ENCODE data around the gene NUB1.
A peak's percentile ranks its signal among the peaks of the same experiment; 100 is the strongest.

NUB1 gene

GRCh38 chr7:151312356-151312755 is 29.3 kb upstream of the NUB1 start:
- intact Hi-C loops (cut with DNase I), result no loop called here
- DNase-seq, result peak in 1 of 42 donors; percentile 1

DNA sequence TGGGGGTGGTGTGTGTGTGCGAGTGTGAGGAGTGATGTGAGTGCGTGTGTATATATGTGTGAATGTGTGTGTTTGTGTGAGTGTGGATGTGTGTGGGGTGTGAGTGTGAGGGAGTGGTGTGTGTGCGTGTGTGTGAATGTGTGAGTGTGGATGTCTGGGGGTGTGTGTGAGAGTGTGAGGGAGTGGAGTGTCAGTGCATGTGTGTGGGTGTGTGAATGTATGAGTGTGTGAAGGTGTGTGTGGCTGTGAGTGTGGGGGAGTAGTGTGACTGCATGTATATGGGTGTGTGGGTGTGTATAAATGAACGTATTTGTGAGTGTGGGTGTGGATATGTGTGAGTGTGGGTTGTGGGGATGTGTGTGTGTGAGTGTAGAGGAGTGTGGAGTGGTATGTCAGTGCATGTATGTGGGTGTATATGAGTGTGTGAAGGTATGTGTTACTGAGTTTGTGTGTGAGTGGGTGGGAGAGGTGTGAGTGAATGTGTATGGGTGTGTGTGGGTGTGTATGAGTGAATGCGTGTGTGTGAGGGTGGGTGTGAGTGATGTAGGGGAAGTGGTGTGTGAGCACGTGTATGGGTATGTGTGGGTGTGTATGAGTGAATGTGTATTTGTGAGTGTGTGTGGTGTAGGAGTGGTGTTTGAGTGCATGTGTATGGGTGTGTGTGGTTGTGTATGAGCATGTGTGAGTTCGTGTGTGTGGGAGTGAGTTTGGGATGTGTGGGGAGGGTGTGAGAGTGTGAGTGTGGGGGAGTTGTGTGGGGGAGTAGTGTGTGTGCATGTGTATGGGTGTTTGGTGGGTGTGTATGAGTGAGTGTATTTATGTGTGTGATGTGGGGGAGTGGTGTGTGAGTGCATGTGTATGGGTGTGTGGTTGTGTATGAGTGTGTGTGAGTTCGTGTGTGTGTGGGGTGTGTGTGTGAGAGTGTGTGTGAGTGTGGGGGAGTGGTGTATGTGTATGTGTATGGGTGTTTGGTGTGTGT is 28.5 kb upstream of the NUB1 start:
- DNase-seq, result peak in 1 of 42 donors; percentile 1
- intact Hi-C loops (cut with DNase I), result no loop called here

DNA sequence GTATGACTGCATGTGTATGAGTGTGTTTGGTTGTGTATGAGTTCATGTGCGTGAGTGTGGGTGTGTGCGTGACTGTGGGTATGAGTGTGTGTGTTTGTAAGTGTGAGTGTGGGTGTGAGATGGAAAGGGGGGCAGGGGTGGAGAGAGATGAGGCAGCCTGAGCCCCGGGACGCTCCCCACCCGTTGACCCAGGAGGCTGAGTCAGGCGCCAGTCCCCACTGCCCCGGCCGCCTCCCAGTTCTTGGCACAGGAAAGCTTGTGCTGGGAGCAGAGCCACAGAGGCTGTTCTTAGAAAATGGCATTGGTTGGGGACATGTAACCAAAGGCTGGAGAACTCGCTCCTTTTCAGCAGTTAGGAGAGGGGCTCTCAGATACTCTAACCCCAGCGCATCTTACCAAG is 27.8 kb upstream of the NUB1 start:
- DNase-seq, result peak in 35 of 42 donors; percentile 15 to 80 (median 45)
- intact Hi-C loops (cut with DNase I), result no loop called here

DNA sequence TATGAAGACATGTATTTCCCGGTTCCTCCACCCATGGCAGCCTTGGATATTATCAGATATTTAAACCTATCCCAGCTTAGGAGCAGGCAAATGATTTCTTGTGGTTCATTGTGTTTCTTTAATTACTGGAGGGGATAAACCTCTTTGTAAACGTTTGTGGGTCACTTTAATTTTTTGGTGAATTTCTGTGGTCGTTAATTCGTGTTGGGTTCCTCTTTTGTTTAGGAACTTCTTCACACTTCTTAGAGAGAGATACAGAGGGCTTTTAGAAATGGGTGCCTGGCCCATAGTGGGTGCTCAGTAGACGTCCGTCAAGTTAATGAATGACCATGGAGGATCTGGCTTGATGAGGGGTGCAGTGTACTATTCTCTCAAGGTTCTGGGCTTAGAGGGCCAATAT is 27.2 kb upstream of the NUB1 start:
- DNase-seq, result peak in 1 of 42 donors; percentile 6
- intact Hi-C loops (cut with DNase I), result no loop called here

GRCh38 chr7:151315038-151315655 is 26.5 kb upstream of the NUB1 start:
- intact Hi-C loops (cut with DNase I), result loop anchor here (5.0 kb wide), 1 partner anchor 37 kb away; no protein-coding TSS in a partner anchor
- DNase-seq, result peak; percentile 51 to 93 (median 78)

DNA sequence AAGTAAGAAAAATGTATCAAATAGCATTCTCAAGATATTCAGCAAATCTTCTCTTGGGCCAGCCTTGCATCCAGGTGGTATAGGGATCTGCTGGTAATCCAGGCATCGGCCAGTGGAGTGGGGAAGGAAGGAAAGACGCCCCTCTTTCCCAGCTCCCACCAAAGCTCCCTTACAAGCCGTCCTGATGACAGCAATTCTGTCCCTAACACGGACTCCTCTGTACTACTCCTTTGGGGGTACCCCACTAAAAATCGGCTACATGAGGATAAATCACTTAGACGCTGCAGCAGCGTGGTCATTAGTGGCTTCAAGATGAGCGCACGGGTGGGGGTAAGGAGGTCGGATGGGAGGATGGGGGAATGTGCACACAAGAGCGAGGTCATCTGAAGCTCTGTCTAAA is 24.7 kb upstream of the NUB1 start:
- intact Hi-C loops (cut with DNase I), result loop anchor here (5.0 kb wide), 1 partner anchor 35 kb away; no protein-coding TSS in a partner anchor

GRCh38 chr7:151317936-151318335 is 23.7 kb upstream of the NUB1 start:
- intact Hi-C loops (cut with DNase I), result loop anchor here (5.0 kb wide), 1 partner anchor 34 kb away; no protein-coding TSS in a partner anchor
- DNase-seq, result peak in 1 of 42 donors; percentile 2

More for the DNA sequence above, 24.7 kb upstream of the NUB1 start:
- DNase-seq, result peak in 1 of 42 donors; percentile 11

DNA sequence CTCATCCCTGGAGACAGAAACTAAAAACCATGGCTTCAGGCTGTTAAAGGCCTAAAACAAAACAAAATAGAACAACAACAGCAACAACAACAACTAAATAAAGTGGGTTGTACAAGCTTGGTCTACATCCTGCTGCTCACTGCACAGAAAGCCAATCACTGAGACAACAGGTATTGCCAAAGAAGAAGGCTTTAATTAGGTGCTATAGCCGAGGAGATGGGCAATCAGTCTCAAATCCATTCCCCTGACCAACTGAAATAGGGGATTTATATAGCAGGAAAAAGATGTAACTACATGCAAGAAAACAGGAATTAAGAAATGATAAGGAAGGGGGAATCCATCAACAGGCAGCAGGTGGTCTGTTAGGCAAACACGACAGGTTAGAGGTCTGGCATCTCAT is 22.4 kb upstream of the NUB1 start:
- intact Hi-C loops (cut with DNase I), result loop anchor here (5.0 kb wide), 1 partner anchor 33 kb away; no protein-coding TSS in a partner anchor
- DNase-seq, result no peak

DNA sequence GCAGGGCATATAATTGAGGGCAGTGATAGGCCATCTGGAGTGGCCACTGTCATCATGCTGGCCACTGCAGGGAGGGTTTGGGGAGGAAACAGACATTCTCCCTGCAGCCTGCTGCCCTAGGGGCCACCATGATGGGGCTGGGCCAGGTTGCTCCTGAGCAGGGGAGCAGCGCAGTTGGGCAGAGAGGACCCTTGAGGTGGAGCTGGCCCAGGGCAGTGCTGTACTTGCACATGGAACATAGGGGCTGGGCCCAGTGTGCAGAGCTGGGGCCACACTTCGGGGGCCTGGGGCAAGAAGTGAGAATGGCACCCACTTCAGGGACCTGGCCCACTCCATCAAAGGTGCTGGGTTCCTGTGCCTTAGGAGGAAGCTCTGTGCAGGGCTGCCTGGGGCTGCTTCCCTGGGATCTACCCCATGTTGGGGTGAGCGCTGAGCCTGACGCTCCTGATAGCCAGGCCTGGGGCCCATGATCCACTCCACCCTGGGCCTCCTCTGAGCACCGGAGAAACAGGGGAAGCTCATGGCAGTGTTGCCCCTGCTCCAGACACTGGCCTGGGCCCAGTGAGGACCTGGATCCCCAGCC is 21.3 kb upstream of the NUB1 start:
- DNase-seq, result peak in 1 of 42 donors; percentile 4
- intact Hi-C loops (cut with DNase I), result no loop called here

DNA sequence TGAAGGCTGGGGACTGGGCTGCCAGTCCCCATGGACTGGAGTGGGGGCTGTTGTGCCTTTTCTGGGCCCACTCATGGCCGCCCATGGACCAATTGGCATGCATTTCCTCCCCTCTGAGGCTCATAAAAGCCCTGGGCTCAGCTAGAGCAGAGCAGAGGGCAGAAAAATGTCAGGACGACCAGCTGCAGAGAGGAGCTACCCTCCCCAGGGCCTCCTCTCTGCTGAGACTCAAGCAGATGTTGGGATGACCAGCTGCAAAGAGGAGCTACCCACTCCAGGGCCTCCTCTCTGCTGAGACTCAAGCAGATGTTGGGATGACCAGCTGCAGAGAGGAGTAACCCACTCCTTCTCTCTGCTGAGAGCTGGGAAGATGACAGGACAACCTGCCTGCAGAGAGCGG is 20.3 kb upstream of the NUB1 start:
- DNase-seq, result no peak
- intact Hi-C loops (cut with DNase I), result no loop called here

- intact Hi-C loops (cut with DNase I), result no loop called here
- DNase-seq, result no peak
Measured at GRCh38 chr7:151322906-151323305, 18.7 kb upstream of the NUB1 start.

DNA sequence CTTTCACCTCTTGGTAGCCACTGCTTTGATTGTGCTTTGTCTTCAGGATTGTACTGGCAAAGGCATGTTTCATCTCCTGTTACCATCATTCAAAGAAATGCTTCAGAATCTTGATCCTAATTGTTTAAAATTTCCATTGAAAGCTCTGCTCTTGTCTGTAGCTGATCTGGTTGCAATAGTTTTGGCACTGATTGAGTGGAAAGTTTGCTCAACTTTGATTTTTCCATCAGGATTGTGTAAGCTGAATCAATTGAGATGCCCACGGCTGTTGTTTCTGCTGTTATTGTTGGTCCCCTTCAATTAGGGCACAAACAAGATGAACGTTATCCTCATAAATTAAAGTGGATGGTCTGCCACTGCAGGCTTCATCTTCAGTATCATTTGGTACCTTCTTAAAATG is 14.6 kb upstream of the NUB1 start:
- DNase-seq, result no peak
- intact Hi-C loops (cut with DNase I), result no loop called here

- DNase-seq, result no peak
- intact Hi-C loops (cut with DNase I), result no loop called here
Measured at GRCh38 chr7:151327659-151328058, 14.0 kb upstream of the NUB1 start.

- DNase-seq, result no peak
- intact Hi-C loops (cut with DNase I), result no loop called here
Measured at GRCh38 chr7:151330181-151330580, 11.4 kb upstream of the NUB1 start.

DNA sequence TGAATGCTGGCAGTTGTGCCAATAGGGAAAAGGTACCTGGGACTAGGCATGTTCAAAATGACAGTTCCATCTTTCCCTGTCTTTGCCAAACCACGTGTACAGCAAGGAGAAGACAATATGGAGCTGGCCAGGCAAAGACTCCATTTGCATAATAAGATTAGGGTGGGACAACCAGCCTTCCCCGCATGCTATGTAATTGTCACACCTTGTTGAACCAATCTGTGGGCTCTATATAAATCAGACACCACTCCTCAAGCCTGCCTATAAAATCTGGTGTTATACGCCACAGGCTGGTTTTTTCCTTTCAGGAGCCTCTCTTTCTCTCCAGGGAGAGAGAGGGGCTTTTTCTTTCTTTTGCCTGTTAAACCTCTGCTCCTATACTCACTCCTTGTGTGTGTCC is 11.0 kb upstream of the NUB1 start:
- intact Hi-C loops (cut with DNase I), result no loop called here
- DNase-seq, result no peak

- intact Hi-C loops (cut with DNase I), result no loop called here
- no peak for DNase-seq
Measured at GRCh38 chr7:151334628-151335027, 7.0 kb upstream of the NUB1 start.

DNA sequence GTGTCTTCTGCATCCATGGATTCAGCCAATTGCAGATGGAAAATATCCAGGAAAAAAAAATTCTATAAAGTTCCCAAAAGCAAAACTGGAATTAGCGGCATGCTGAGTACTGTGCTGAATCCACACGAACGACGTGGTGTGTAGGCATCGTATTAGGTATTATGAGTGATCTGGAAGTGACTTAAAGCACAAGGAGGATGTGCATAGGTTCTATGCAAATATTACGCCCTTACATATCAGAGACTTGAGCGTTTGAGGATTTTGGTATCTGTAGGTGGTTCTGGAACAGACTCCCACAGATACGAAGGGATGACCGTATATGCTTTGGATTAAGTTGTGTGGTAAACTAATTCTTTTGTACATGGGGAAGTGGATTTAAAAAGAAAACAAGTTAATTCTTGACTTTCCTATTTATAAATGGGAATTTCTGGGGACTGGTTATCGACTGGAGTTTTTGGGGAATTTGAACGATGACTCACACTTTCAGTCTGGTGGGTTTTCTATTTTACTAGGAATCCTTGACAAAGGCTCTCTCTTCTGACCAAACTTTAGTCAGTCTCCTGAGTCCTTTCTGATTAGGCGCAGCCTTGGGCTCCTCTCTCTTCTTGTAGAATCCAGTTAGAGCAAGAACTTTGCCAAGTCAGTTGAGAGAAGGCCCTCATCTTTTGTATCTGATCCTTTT is 5.4 kb upstream of the NUB1 start:
- intact Hi-C loops (cut with DNase I), result no loop called here
- DNase-seq, result no peak

- DNase-seq, result peak in 1 of 42 donors; percentile 13
- intact Hi-C loops (cut with DNase I), result no loop called here
Measured at GRCh38 chr7:151337346-151337745, 4.3 kb upstream of the NUB1 start.

DNA sequence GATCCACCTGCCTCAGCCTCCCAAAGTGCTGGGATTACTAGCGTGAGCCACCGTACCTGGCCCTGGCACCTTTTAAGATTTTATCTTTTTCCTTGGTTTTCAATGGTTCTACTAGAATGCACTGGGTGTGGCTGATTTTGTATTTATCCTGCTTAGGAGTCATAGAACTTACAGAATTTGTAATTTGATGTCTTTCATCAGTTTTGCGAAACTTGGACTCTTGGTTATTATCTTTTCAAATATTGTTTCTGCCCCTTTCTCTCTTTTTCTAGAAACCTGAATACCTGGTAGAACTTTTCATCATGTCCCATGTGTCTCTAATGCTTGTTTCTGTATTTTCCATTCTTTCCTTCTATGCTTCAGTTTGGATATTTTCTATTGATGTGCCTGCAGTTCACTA is 2.8 kb upstream of the NUB1 start:
- intact Hi-C loops (cut with DNase I), result no loop called here
- no peak for DNase-seq
